Panc1 (cell line): ENCODE data around the gene FAM83F. TPM values are rescaled to one million over a fixed set of nuclear protein-coding genes. Genes with fewer than 3 reads are reported as not detected.
A peak's percentile ranks its signal among the peaks of the same experiment; 100 is the strongest.

Experiments used
- ATAC-seq: fragments of 200-7000 bp; cut with Tn5 transposase; 2 replicates; pipeline ENCODE4 v1.9.1; 2020; ENCODE audit warnings: mild to moderate bottlenecking, moderate library complexity
- BruUV-seq: library from RNA; stranded (reverse); fragments of 400-500 nt; replicated peaks from 2 replicates; lab custom pipeline; 2021; lab: Mats Ljungman, UMichigan
- CTCF ChIA-PET: fragments of 300-600 bp; sonication (Branson Sonifier 250); formaldehyde crosslinking; loops from one replicate; lab custom pipeline; 2022; ENCODE audit warnings: antibody characterized with exemption; lab: Charles Lee
- POLR2A ChIA-PET: fragments of 300-600 bp; sonication (Branson Sonifier 250); formaldehyde crosslinking; loops from one replicate; lab custom pipeline; 2022; ENCODE audit warnings: antibody characterized with exemption; lab: Charles Lee
- DNase-seq: peaks from one replicate; pipeline ENCODE4 v3.0.0-alpha.2; 2010; ENCODE audit warnings: low read depth, low spot score
- H3K27ac ChIP-seq: 2 replicates; pipeline ENCODE4 v1.5.1; 2011; ENCODE audit warnings: mild to moderate bottlenecking, low read length, inconsistent platforms
- H3K27me3 ChIP-seq: fragments of 200-500 bp; sonication (Bioruptor generic); 2 replicates; pipeline ENCODE4 v1.6.0; 2014; ENCODE audit warnings: low read length, inconsistent platforms; ENCODE audit not compliant: control insufficient read depth, insufficient read depth
- H3K36me3 ChIP-seq: fragments of 200-500 bp; sonication (Bioruptor generic); 2 replicates; pipeline ENCODE4 v1.5.1; 2014; ENCODE audit warnings: inconsistent platforms, mild to moderate bottlenecking, low read length, moderate library complexity; ENCODE audit not compliant: control insufficient read depth, insufficient read depth
- H3K4me1 ChIP-seq: 2 replicates; pipeline ENCODE4 v1.5.1; 2011; ENCODE audit warnings: inconsistent platforms, mild to moderate bottlenecking, low read length, moderate library complexity; ENCODE audit not compliant: control insufficient read depth, insufficient read depth
- H3K4me3 ChIP-seq, 2 experiments: 2 replicates each; pipeline ENCODE4 v1.5.1; 2011 to 2012; ENCODE audit warnings: low read depth in 2 of 2, low read length in 2 of 2, mild to moderate bottlenecking in 2 of 2, inconsistent platforms in 1 of 2, moderate library complexity in 1 of 2
- H3K9me3 ChIP-seq: fragments of 200-500 bp; sonication (Bioruptor generic); 2 replicates; pipeline ENCODE4 v1.5.1; 2014; ENCODE audit warnings: low read depth, mild to moderate bottlenecking, inconsistent platforms, low read length, moderate library complexity; ENCODE audit not compliant: control insufficient read depth, insufficient read depth
- POLR2AphosphoS5 ChIP-seq: IDR thresholded peaks from 2 replicates; pipeline ENCODE4 v1.6.1; 2012; ENCODE audit warnings: mild to moderate bottlenecking, low read depth, low read length, moderate library complexity
- SIN3A ChIP-seq: IDR thresholded peaks from 2 replicates; pipeline ENCODE4 v1.6.1; 2012; ENCODE audit warnings: low read depth, mild to moderate bottlenecking, low read length, moderate library complexity, borderline replicate concordance; ENCODE audit not compliant: insufficient read depth
- TCF7L2 ChIP-seq: IDR thresholded peaks from 2 replicates; pipeline ENCODE4 v1.6.1; 2011; ENCODE audit warnings: mild to moderate bottlenecking, low read depth, low read length, inconsistent platforms
- in situ Hi-C: cut with HindIII; loops from 2 replicates; pipeline ENCODE4 v1.10.0; 2016; ENCODE audit warnings: low sequenced_read_pairs, low pct_unique_long_range_greater_than_20kb
- intact Hi-C: fragments of 100-400 bp; cut with micrococcal nuclease; formaldehyde crosslinking; loops from one replicate; pipeline ENCODE4 v1.10.0; 2022; ENCODE audit not compliant: unreplicated experiment
- total RNA-seq: library from RNA; stranded (reverse); gene quantifications from one replicate; pipeline ENCODE4 v1.2.1, GENCODE V29; 2021; ENCODE audit not compliant: unreplicated experiment
- TF ChIP-seq, protein P1 (sequence below), 2 experiments: IDR thresholded peaks; 2 replicates each; pipeline ENCODE4 v1.6.1; 2011 to 2012; ENCODE audit warnings: low read depth in 2 of 2, control low read depth in 1 of 2, low read length in 1 of 2, mild to moderate bottlenecking in 1 of 2, moderate library complexity in 1 of 2; ENCODE audit not compliant: insufficient read depth in 1 of 2
- TF ChIP-seq, protein P2 (sequence below): fragments of 450-650 bp; IDR thresholded peaks from 2 replicates; pipeline ENCODE4 v1.5.1; 2017; ENCODE audit warnings: mild to moderate bottlenecking

Gene FAM83F
- total RNA-seq, 1 experiment from 2014 or later: 0.05 TPM

DNA sequence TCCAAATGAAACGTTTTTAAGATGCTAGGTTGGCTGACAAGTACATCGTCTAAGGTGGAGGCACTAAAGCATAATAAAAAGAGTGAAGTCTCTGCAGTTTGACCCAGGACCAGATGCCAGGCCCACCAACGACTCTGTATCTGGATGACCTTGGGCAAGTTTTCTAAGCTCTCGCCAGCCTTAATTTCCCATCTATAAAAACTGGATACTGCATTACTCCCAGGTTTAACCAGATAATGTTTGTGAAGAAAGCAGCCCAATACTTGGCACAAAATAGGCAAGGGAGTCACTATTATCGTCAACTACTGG lies 49.0 kb downstream of the FAM83F start:
- H3K4me3 ChIP-seq: peak overlapping the region; percentile 64 to 86
- H3K9me3 ChIP-seq: no peaks in the 10 kb centered on the region
- H3K36me3 ChIP-seq: no peaks in the 10 kb centered on the region
- POLR2A ChIA-PET: interaction anchor here (0.6 to 1.4 kb wide), 3 partner anchors 50 to 134 kb away, joined by 3 to 9 read pairs (median 4); partner anchors contain the start of gene TNRC6B
- CTCF ChIA-PET: no interaction called here
- DNase-seq (no peak), ATAC-seq (no peak)
- TSS peak; percentile 97 for BruUV-seq
- intact Hi-C loops: loop anchor here (5.0 kb wide), 1 partner anchor 304 kb away; the partner anchor contains the start of gene ADSL
- in situ Hi-C loops: no loop called here
- TF ChIP-seq, protein P1, sequence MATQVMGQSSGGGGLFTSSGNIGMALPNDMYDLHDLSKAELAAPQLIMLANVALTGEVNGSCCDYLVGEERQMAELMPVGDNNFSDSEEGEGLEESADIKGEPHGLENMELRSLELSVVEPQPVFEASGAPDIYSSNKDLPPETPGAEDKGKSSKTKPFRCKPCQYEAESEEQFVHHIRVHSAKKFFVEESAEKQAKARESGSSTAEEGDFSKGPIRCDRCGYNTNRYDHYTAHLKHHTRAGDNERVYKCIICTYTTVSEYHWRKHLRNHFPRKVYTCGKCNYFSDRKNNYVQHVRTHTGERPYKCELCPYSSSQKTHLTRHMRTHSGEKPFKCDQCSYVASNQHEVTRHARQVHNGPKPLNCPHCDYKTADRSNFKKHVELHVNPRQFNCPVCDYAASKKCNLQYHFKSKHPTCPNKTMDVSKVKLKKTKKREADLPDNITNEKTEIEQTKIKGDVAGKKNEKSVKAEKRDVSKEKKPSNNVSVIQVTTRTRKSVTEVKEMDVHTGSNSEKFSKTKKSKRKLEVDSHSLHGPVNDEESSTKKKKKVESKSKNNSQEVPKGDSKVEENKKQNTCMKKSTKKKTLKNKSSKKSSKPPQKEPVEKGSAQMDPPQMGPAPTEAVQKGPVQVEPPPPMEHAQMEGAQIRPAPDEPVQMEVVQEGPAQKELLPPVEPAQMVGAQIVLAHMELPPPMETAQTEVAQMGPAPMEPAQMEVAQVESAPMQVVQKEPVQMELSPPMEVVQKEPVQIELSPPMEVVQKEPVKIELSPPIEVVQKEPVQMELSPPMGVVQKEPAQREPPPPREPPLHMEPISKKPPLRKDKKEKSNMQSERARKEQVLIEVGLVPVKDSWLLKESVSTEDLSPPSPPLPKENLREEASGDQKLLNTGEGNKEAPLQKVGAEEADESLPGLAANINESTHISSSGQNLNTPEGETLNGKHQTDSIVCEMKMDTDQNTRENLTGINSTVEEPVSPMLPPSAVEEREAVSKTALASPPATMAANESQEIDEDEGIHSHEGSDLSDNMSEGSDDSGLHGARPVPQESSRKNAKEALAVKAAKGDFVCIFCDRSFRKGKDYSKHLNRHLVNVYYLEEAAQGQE (IDR thresholded peaks at IDR 0.05; ENCODE audit: insufficient read depth in 1 of 2, low read depth in 2 of 2, low read length in 1 of 2): no peak
- TF ChIP-seq SIN3A (no peak), TCF7L2 (no peak), POLR2AphosphoS5 (no peak)
- TF ChIP-seq, protein P2, sequence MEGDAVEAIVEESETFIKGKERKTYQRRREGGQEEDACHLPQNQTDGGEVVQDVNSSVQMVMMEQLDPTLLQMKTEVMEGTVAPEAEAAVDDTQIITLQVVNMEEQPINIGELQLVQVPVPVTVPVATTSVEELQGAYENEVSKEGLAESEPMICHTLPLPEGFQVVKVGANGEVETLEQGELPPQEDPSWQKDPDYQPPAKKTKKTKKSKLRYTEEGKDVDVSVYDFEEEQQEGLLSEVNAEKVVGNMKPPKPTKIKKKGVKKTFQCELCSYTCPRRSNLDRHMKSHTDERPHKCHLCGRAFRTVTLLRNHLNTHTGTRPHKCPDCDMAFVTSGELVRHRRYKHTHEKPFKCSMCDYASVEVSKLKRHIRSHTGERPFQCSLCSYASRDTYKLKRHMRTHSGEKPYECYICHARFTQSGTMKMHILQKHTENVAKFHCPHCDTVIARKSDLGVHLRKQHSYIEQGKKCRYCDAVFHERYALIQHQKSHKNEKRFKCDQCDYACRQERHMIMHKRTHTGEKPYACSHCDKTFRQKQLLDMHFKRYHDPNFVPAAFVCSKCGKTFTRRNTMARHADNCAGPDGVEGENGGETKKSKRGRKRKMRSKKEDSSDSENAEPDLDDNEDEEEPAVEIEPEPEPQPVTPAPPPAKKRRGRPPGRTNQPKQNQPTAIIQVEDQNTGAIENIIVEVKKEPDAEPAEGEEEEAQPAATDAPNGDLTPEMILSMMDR: no peak
- peak overlapping the region; percentile 95 for H3K27ac ChIP-seq
- no peaks in the 10 kb centered on the region for H3K27me3 ChIP-seq
- H3K4me1 ChIP-seq: peaks cover 9% of the 10 kb centered on the region

DNA sequence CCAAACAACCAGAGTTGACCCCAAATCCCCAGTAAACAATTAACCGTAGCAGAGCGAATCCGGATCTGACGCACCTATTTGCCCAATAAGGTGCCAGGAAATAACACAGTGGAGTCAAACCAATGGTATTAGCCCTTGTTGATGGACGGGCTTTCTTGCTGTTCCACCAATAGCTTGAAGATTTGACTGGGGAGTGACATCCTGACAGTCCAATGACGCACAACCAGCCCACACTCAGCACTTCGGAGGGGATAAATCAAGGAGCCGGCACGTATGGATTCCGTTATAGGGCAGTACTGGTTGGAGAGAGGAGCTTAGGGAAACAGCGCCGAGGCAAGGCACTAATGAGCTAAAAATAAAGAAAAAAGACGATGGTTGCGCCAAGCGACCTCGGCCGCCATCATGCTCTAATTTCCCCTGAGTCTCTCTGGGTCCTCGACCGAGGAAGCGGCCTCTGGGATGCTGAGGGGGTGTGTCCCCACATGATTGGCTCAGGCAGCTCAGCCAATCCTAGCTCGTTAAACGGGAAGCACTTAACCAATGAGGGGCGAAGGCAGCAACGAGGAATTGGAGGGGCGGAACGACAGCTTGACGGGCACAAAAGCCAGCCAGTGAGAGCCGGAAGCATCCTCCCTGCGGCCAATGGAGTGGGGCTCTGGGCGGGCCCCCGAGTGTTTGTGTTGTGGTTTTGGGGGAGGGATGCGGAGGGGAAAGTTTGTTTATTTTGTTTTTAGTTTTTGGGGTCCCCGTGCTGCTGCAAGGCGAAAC lies 49.5 kb downstream of the FAM83F start:
- peak; percentile 94 for DNase-seq
- H3K36me3 ChIP-seq: no peaks in the 10 kb centered on the region
- peak; percentile 95 for ATAC-seq
- CTCF ChIA-PET: interaction anchor here (0.6 kb wide), 1 partner anchor 136 kb away, joined by 3 read pairs; no protein-coding TSS in a partner anchor
- no peaks in the 10 kb centered on the region for H3K27me3 ChIP-seq
- intact Hi-C loops (loop anchor here (5.0 kb wide), 1 partner anchor 303 kb away; the partner anchor contains the start of gene ADSL), in situ Hi-C loops (no loop called here)
- peaks cover 9% of the 10 kb centered on the region for H3K4me1 ChIP-seq
- BruUV-seq: no TSS peak
- POLR2A ChIA-PET: interaction anchor here (0.5 to 1.4 kb wide), 4 partner anchors 50 to 665 kb away, joined by 3 to 9 read pairs (median 4); partner anchors contain the start of gene TNRC6B
- H3K4me3 ChIP-seq: peak overlapping the region; percentile 64 to 86
- H3K27ac ChIP-seq: peak overlapping the region; percentile 95
- TF ChIP-seq TCF7L2 (peak; percentile 49; the same call in 1 of the 2 replicates), POLR2AphosphoS5 (peak; percentile 85), SIN3A (peak; percentile 38; the same call in 1 of the 2 replicates)
- TF ChIP-seq, protein P2: no peak
- no peaks in the 10 kb centered on the region for H3K9me3 ChIP-seq
